Limb (tissue), 2 donors: Measurements from ENCODE around the gene ROCK2.
"Not testable (repeated sequence)": the region's sequence is repeated elsewhere in the genome, so short reads cannot be mapped to it uniquely, and the experiment has no call there.

ENCODE experiments used
- DNase-seq, 2 donors: peaks; one replicate each; pipeline ENCODE4 v3.0.0-alpha.2; 2016; ENCODE audit errors: extremely low spot score in 2 of 2

The ROCK2 gene

GRCh38 chr2:11278219-11278618 lies 66.2 kb downstream of the ROCK2 start:
- no peak for DNase-seq

GRCh38 chr2:11275910-11276309 lies 68.5 kb downstream of the ROCK2 start:
- no peak for DNase-seq

- DNase-seq, result no peak
These were observed 73.5 kb downstream of the ROCK2 start for GRCh38 chr2:11270891-11271290.

GRCh38 chr2:11267931-11268330 lies 76.5 kb downstream of the ROCK2 start:
- no peak for DNase-seq

- DNase-seq, result no peak
These were observed 79.6 kb downstream of the ROCK2 start for GRCh38 chr2:11264818-11265217.

GRCh38 chr2:11264007-11264406 lies 80.4 kb downstream of the ROCK2 start:
- DNase-seq, result no peak

GRCh38 chr2:11263177-11263576 lies 81.3 kb downstream of the ROCK2 start:
- no peak for DNase-seq

- not testable (repeated sequence) for DNase-seq
These were observed 82.0 kb downstream of the ROCK2 start for GRCh38 chr2:11262438-11262837.

- DNase-seq, result not testable (repeated sequence)
These were observed 82.9 kb downstream of the ROCK2 start for GRCh38 chr2:11261564-11261963.

GRCh38 chr2:11260979-11261378 lies 83.5 kb downstream of the ROCK2 start:
- DNase-seq, result no peak

GRCh38 chr2:11257964-11258363 lies 86.5 kb downstream of the ROCK2 start:
- DNase-seq, result no peak

GRCh38 chr2:11257078-11257477 lies 87.4 kb downstream of the ROCK2 start:
- DNase-seq, result no peak

- DNase-seq, result no peak
These were observed 88.3 kb downstream of the ROCK2 start for GRCh38 chr2:11256166-11256565.

GRCh38 chr2:11254100-11254536 lies 90.3 kb downstream of the ROCK2 start:
- DNase-seq, result no peak

- DNase-seq, result not testable (repeated sequence)
These were observed 92.0 kb downstream of the ROCK2 start for GRCh38 chr2:11252458-11252857.

GRCh38 chr2:11250400-11251196 lies 93.8 kb downstream of the ROCK2 start:
- DNase-seq, result no peak

GRCh38 chr2:11245322-11245721 lies 99.1 kb downstream of the ROCK2 start:
- DNase-seq, result no peak

GRCh38 chr2:11244091-11244826 lies 100.2 kb downstream of the ROCK2 start:
- no peak for DNase-seq

GRCh38 chr2:11243512-11243911 lies 100.9 kb downstream of the ROCK2 start:
- no peak for DNase-seq

- DNase-seq, result no peak
These were observed 101.8 kb downstream of the ROCK2 start for GRCh38 chr2:11242542-11243174.

GRCh38 chr2:11241412-11242203 lies 102.8 kb downstream of the ROCK2 start:
- DNase-seq, result no peak
